AG04450 (cell line): ENCODE data around the gene LRWD1. TPM values are rescaled to one million over a fixed set of nuclear protein-coding genes. Genes with fewer than 3 reads are reported as not detected.

Source experiments
- CTCF ChIA-PET: fragments of 300-600, 350-600 bp; formaldehyde crosslinking; extraction: SDS; loops from one replicate; lab custom pipeline; 2022; ENCODE audit warnings: antibody characterized with exemption, inconsistent platforms; lab: Charles Lee
- POLR2A ChIA-PET: fragments of 350-600 bp; formaldehyde crosslinking; extraction: SDS; loops from one replicate; lab custom pipeline; 2021; ENCODE audit warnings: antibody characterized with exemption, inconsistent platforms; lab: Yijun Ruan, JAX
- DNase-seq: peaks from one replicate; pipeline ENCODE4 v3.0.0-alpha.2; 2011; ENCODE audit warnings: low read depth, low spot score
- H3K27ac ChIP-seq: one replicate; pipeline ENCODE4 v1.5.1; 2012; ENCODE audit warnings: low read depth, low read length, control low read depth
- H3K27me3 ChIP-seq: one replicate; pipeline ENCODE4 v1.6.0; 2012; ENCODE audit warnings: low read length; ENCODE audit not compliant: control insufficient read depth, insufficient read depth
- H3K4me3 ChIP-seq: 2 replicates; pipeline ENCODE4 v1.5.1; 2011; ENCODE audit warnings: mild to moderate bottlenecking, low read depth, low read length, control low read depth
- H3K9me3 ChIP-seq: 2 replicates; pipeline ENCODE4 v1.5.1; 2012; ENCODE audit warnings: low read length; ENCODE audit not compliant: control insufficient read depth, insufficient read depth
- polyA plus RNA-seq: library from polyadenylated mRNA; depleted of rRNA; stranded (reverse); fragments of >200 nt; gene quantifications from 2 replicates; pipeline ENCODE4 v1.2.3, GENCODE V29; 2011
- TF ChIP-seq, protein P1 (sequence below): IDR thresholded peaks from 2 replicates; pipeline ENCODE4 v1.5.1; 2011; ENCODE audit warnings: low read depth, low read length, control low read depth, inconsistent platforms

Gene LRWD1
- polyA plus RNA-seq, 1 experiment, result 9.2 TPM

DNA sequence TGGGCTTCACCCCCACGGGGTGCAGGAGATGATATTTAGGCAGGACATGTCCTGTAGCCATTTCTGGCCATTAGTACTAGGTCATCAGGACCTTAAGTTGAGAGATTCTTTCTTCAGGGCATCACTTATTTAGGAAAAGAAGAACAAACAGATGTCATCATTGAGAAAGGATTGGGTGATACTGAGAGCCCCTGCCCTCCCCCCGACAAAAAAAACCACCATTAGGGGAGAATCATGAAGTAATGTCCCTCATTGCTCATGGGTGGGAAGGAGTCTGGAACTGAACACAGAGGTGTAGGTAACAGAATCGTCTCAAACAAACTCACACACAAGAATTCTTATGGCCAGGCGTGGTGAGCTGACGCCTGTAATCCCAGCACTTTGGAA, 37.8 kb upstream of the LRWD1 start:
- no peaks in the 10 kb centered on the region for H3K27me3 ChIP-seq
- TF ChIP-seq, protein P1, sequence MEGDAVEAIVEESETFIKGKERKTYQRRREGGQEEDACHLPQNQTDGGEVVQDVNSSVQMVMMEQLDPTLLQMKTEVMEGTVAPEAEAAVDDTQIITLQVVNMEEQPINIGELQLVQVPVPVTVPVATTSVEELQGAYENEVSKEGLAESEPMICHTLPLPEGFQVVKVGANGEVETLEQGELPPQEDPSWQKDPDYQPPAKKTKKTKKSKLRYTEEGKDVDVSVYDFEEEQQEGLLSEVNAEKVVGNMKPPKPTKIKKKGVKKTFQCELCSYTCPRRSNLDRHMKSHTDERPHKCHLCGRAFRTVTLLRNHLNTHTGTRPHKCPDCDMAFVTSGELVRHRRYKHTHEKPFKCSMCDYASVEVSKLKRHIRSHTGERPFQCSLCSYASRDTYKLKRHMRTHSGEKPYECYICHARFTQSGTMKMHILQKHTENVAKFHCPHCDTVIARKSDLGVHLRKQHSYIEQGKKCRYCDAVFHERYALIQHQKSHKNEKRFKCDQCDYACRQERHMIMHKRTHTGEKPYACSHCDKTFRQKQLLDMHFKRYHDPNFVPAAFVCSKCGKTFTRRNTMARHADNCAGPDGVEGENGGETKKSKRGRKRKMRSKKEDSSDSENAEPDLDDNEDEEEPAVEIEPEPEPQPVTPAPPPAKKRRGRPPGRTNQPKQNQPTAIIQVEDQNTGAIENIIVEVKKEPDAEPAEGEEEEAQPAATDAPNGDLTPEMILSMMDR, result no peak
- ChIA-PET CTCF (no interaction called here), POLR2A (no interaction called here)
- H3K9me3 ChIP-seq, result no peaks in the 10 kb centered on the region; the same call in 1 of the 2 replicates
- no peak overlapping the region for H3K4me3 ChIP-seq
- DNase-seq, result no peak
- H3K27ac ChIP-seq, result no peak overlapping the region

GRCh38 chr7:102429141-102429899, 35.5 kb upstream of the LRWD1 start:
- DNase-seq, result no peak
- H3K27ac ChIP-seq, result no peak overlapping the region
- H3K27me3 ChIP-seq, result no peaks in the 10 kb centered on the region
- no peaks in the 10 kb centered on the region; the same call in 1 of the 2 replicates for H3K9me3 ChIP-seq
- no peak overlapping the region for H3K4me3 ChIP-seq
- CTCF ChIA-PET, result no interaction called here
- TF ChIP-seq, protein P1, result no peak
- POLR2A ChIA-PET, result no interaction called here

DNA sequence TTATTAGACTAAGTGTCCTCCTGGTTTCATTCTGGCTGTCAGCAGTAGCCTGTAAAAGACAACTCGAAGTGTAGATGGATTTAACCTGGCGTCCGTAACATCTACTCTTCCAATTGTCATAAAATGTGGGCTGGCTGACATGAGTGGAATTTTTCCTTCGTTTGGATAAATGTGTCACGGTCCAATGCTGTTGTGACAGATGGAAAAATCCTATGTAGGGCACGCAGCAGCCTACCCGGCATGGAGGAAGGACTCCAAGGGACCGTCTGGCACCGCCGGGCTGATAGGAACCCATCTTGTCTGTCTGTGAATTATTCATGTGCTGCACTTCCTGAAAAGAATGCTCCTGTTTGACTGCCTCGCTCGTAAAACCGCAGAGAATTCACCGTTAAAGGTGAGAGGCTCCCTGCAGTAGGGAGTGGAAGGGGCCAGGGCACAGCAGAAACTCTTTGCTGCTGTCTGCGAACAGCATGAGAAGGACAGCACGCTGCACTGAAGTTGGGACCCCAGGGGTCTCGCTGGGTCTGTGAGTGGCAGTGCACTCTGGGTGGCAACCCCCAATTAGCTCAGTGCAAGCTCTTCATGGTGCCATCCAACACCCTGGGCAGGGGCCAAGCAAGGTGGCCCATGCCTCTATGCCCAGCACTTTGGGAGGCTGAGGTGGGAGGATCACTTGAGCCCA, 33.0 kb upstream of the LRWD1 start:
- no peaks in the 10 kb centered on the region; the same call in 1 of the 2 replicates for H3K9me3 ChIP-seq
- DNase-seq, result no peak
- H3K27ac ChIP-seq, result no peak overlapping the region
- ChIA-PET POLR2A (interaction anchor here (0.7 kb wide), 1 partner anchor 882 kb away, joined by 4 read pairs; no protein-coding TSS in a partner anchor), CTCF (no interaction called here)
- TF ChIP-seq, protein P1, result no peak
- H3K27me3 ChIP-seq, result no peaks in the 10 kb centered on the region
- no peak overlapping the region for H3K4me3 ChIP-seq

GRCh38 chr7:102432442-102433218, 32.2 kb upstream of the LRWD1 start:
- no peaks in the 10 kb centered on the region for H3K27me3 ChIP-seq
- POLR2A ChIA-PET, result interaction anchor here (0.7 kb wide), 2 partner anchors 9 to 883 kb away, joined by 4 read pairs; no protein-coding TSS in a partner anchor
- H3K4me3 ChIP-seq, result peak overlapping the region; percentile 70
- CTCF ChIA-PET, result no interaction called here
- peak overlapping the region; percentile 21 for H3K27ac ChIP-seq
- TF ChIP-seq, protein P1, result no peak
- no peaks in the 10 kb centered on the region; the same call in 1 of the 2 replicates for H3K9me3 ChIP-seq
- no peak for DNase-seq
